OCI-M2 (cell line): ENCODE results near the gene KRTAP4-5.
"Not testable (repeated sequence)": the region's sequence is repeated elsewhere in the genome, so short reads cannot be mapped to it uniquely, and the experiment has no call there.

Experiments used
- DNase-seq: peaks from one replicate; lab custom pipeline; 2025; ENCODE audit not compliant: unreplicated experiment; lab: John Stamatoyannopoulos, UW

Gene KRTAP4-5

DNA sequence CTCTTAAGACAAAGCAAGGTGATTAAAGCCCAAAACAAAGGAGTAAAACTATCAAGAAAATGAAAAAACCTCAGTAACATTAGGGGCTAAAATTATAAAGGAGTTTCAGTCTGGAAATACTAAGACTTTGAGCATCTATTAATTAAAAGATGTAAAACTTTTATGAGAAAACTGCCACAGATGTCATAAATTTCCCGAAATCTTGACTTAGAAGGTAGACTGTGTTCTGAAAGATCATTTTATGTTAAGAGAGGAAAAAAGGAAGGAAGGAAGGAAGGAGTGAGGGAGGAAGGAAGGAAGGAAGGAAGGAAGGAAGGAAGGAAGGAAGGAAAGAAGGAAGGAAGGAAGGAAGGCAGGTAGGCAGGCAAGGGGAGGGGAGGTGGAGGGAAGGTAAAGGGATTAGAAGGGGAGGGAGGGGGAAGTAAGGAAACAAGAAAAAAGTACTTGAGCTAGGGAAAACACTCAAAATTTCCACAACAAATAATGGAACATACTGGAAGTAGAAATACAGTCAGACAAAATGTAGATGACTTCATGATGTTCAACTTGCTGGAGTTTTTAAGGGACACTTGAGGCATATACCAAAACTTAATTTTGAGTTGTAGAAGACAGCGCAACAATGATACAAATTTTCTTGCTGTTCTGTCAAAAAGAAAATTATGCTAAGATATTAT lies 2.0 kb downstream of the KRTAP4-5 start:
- DNase-seq: no peak

DNA sequence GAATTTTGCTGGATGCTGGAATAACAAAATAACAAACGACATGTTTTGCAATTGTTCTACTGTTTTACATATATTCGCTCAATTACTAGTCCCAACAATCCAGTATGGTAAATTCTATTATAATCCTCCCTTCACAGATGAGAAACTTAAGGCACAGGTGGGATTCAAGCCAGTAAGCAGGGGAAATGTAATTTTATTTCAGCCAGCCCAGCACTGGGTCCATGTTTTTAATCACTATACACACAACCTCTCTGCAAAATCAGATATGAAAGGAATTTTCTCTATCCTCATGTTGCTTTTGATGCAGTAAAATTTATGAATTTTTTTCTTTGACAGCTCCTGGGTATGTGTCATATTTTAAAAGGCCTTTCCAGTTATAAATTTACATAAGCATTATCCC lies 4.4 kb downstream of the KRTAP4-5 start:
- no peak for DNase-seq

DNA sequence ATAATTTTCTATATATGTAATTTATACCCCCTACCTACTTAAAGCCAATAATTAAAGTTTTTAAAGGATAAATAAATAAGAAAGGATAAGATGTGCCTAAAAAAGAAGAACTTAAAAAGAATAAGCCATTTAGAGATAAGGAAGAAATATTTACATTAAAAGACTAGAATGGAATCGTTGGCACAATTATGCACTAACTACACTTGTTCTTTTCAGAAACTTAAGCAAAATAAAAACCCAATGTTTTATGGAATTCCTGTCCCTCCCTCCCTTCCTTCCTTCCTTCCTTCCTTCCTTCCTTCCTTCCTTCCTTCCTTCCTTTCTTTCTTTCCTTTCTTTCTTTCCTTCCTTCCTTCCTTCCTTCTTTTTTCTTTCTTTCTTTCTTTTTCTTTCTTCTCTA lies 4.8 kb downstream of the KRTAP4-5 start:
- no peak for DNase-seq

DNA sequence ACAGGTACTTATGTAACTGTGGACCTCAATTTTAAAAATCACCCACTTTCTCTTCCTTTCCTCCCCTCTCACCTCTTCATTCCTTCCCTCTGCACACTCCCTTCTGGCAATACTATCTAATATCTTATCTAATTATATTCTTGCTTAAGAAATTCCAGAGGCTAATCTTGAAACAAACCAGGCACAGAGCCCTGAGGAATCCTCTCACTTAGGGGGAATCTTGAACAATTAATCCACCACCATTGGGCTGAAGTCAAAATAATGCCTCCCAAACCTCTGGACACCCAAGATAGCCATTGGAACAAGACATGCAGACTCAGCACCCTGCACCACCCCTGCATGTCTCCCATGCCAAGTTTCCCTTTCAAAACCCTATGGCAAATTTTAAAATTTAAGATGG lies 8.3 kb downstream of the KRTAP4-5 start:
- DNase-seq: no peak

DNA sequence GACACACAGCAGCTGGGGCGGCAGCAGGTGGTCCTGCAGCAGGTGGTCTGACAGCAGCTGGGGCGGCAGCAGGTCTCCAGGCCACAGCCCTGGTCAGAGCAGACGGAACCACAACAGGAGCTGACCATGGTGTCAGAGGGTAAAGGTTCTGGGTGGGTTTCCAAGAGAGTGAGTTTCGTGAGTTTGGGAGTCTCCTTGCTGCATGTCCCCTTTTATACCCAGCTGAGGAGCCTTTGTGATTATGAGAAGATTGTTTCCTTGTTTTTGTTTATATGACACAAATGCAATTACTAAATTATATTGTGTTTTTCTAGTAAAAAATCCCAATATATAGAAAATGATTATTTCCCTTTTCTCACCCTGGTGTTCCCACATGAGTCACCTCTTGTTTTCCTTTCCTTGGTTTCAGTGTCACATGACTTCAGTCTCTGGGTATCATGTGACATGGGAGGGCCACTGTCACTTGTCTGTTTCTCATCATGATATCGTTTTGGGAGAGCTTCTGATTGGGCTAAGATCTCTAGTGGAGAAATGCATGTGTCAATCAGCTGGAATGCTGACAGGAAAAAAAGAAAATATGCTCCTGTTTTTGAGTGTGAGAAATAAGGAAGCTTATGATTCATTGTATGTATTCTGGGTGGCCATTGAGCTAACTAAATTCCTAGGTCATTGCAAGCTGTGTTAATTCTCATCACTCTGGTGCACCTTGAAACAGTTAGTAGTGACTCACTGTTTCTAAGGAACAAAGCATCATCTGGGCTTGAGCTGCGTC lies 9.1 kb downstream of the KRTAP4-5 start, which contains the start of gene KRTAP4-6:
KRTAP4-6 (minus strand) TSS at position 185 of the 772 bp plus-strand sequence; CDS start at position 128, 57 bp downstream.
- no peak for DNase-seq

DNA sequence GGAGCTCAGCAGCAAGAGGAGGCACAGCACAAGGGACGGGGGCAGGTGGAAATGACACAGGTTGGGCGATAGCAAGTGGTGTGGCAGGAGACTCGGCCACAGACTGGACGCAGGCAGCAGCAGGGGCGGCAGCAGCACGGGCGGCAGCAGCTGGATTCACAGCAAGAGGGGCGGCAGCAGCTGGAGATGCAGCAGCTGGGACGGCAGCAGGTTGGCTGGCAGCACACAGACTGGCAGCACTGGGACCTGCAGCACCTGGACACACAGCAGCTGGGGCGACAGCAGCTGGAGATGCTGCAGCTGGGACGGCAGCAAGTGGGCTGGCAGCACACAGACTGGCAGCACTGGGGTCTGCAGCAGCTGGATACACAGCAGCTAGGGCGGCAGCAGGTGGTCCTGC lies 9.8 kb downstream of the KRTAP4-5 start:
- DNase-seq: not testable (repeated sequence)

DNA sequence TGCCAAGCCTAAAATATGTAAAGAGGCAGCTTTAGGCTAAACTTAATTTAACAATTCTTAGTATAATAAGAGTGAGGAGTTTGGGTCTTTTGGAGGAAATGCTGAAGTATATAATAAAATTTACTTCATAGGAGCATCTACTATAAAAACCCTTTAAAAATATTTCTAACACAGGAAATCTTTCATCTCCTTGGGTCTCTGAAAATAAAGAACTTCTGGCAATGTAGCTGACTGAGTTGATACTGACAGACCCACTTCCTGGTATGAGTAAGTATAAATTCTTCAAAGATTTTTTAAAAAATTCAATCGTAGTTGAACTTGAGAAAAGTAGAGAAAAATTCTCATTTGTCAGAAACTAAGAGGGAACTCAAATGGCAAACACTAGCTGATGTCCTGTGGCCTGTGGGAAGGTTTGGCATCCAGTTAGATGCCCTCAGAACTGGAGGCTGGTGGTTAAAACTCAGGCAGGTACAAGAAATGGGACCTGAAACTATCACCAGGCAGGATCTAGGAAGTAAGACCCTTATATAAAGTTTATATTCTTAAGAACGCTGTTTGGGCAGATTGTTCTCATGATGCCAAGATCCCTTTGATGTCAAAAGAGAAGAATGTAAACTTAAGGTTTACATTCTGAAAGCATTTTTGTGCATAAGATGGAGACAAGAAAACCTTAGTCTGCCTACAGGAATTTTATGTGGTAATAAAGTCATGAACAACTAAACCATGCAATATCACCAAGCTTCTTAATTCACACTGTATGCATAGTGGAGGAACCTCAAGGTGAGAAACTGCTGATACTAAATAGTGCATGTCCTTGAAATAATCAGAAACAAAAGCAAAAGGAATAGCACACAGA lies 15.5 kb downstream of the KRTAP4-5 start:
- no peak for DNase-seq

DNA sequence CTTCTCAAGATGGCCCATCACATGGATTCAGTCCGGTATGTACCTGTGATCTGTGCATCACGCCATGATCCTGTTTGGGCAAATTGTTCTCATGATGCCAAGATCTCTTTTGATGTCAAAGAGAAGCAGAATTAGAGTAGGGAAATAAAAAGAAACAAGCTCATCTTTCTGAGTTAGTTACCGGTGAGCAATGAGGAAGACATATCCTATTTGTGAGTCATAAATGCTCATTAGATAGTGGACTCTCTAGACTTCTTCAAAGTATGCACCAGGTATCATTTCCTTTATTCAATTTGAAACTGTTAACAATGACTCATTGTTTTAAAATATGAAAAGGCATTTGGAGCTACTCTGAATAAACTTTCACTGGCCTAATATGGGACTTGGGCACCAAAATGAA lies 17.6 kb downstream of the KRTAP4-5 start:
- DNase-seq: no peak

DNA sequence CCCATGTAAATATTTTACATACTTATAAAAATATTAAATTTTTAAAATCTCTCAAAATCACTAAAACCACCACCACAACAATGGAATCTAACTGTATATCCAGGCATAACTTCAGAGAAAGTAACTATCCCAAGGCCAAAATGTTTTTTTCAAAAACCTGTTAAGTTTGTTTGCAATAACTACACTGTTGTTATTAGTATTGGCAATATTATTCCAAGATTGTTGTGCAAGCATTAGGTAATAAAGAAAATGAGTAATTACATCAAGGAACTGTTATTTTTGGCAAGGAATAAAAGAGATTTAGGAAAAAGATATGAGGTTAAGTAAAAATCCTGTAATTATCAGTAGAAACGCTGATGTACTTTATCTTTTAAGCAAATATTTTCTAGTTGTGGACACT lies 22.3 kb downstream of the KRTAP4-5 start:
- DNase-seq: no peak

DNA sequence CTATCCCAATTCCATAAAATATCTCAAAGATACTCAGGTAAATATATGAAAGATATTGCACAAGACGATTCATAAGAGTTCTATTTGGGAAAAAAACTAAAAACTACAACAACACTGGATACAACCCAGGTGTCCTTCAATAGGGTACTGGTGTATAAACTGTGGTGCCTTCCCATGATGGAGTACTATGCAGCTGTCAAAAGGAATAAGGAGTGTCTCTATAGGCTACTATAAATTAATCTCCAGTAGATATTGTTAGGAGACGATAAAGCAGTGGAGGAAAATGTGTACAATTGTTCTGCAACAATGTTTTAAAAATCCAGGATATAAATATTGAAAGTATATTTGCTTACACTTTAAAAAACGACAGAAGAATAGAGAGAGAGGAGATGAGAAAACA lies 23.2 kb downstream of the KRTAP4-5 start:
- DNase-seq: no peak

DNA sequence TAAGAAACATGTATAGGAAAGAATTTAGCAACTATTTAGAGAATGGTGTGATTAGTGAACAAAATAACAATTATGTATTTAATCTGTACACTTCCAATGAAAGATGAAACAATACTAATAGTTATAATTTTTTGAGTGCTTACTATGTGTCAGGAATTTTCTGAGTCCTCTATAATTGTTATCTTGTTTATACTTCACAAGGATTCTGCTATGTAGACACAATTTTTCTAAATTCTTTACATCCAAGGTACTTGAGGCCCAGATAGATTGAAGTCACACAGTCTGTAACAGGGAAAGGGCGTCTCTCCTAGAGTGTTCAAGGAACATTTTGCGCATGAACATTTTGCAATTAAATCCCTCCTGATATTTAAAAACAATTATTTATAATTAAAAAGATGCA lies 24.6 kb downstream of the KRTAP4-5 start:
- no peak for DNase-seq

DNA sequence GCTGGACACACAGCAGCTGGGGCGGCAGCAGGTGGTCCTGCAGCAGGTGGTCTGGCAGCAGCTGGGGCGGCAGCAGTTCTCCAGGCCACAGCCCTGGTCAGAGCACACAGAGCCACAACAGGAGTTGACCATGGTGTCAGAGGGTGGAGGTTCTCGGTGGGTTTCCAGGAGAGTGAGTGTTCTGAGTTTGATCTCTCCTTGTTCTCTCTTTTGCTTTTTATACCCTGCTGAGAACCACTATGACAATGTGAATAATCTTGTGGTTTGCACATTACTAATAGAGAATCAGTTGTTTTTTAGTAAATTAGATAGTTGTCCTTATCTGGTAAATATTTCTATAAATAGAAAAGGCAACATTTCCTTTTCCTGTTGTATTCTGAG lies 25.6 kb downstream of the KRTAP4-5 start, which contains the start of gene KRTAP4-12:
KRTAP4-12 (minus strand) TSS at position 192 of the 381 bp plus-strand sequence; CDS start at position 132, 60 bp downstream.
- not testable (repeated sequence) for DNase-seq

DNA sequence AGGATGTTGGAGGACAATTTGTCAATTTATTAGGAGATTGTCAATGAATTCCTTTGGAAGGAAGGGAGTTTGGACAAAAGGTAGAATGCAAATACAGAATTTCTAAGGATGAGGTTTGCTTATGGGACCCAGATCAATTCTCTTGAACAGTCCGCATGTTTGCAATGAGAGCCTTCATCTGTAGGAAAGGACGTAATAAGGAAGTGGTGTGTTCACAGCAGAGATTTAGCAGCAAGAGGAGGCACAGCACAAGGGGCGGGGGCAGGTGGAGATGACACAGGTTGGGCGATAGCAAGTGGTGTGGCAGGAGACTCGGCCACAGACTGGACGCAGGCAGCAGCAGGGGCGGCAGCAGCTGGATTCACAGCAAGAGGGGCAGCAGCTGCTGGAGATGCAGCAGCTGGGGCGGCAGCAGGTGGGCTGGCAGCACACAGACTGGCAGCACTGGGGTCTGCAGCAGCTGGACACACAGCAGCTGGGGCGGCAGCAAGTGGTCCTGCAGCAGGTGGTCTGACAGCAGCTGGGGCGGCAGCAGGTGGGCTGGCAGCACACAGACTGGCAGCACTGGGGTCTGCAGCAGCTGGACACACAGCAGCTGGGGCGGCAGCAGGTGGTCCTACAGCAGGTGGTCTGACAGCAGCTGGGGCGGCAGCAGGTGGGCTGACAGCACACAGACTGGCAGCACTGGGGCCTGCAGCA lies 26.2 kb downstream of the KRTAP4-5 start:
- DNase-seq: not testable (repeated sequence)

DNA sequence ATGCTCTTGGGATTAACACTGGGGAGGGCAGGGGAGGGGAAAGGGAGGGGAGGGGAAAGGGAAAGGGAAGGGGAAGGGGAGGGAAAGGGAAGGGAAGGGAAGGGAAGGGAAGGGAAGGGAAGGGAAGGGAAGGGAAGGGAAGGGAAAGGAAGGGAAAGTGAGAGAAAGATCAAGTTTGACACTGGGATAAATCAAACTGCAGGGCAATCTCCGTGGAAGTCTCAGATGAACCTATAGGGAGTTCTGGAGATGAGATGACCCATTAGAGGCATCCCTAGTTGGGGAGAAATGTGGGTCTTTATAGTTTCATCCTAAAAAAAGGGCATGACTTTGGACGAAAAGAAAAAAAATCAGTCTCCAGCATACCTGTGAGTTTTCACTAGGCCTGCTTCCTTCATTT lies 27.9 kb downstream of the KRTAP4-5 start:
- DNase-seq: no peak

DNA sequence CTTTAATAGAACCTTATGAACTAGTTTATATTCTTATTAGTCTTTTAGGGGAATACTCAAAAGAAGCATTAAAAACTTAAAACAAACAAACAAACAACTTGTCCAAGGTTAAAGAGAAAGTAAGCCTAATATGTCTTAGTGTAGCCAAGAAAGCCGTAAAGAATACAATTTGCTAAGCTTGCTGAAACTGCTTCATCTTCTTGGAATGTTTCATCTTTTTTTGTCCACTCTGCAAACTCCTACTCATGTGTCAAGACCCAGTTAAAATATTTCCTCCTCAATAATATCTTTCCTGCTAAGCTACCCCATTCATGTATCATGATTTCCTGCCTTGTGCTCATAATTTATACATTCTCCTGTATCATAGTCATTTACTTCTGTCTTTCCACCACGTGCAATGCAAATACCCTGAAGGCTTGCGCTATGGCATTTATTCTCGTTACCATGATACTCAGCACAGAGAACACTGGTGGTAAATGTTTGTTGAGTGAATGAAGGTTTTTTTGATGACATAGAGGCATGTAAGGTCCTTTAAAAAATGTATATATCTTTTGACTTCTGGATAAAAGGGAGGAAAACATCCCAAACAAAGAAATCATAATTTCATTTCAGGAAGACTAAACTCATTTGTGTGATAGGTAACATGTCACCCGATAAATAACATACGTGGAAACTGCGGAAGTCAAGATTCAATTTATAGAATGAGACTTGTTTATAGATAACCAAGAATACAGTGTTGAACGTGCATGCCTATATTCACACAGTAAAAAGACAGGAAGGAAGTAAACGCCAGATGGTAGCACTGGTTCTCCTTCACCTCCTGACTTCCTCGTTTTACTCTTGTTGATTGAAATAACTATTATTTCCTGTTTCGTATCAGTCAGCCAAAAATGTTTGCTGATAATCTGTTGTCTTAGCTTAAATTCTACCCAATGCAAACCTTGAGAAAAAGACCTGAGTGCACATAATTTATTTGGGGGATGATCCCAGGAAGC lies 29.6 kb downstream of the KRTAP4-5 start:
- DNase-seq: not testable (repeated sequence)

DNA sequence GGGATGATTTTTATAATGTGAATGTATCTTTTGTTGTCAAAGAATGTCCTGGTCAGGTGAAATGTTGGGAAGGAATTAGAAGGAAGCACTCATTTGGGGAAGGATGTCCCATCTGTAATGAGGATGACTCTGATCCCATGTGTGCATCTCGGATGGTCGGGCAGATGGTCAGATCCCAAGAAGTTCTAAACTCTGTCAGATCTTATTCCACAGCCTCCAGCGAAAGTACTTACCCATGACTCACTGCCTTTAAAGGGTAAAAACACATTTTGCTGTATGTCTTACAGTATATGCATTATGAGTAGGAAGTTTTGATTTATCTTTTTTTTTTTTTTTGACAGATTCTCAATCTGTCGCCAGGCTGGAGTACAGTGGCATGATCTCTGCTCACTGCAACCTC lies 30.9 kb downstream of the KRTAP4-5 start:
- DNase-seq: no peak

DNA sequence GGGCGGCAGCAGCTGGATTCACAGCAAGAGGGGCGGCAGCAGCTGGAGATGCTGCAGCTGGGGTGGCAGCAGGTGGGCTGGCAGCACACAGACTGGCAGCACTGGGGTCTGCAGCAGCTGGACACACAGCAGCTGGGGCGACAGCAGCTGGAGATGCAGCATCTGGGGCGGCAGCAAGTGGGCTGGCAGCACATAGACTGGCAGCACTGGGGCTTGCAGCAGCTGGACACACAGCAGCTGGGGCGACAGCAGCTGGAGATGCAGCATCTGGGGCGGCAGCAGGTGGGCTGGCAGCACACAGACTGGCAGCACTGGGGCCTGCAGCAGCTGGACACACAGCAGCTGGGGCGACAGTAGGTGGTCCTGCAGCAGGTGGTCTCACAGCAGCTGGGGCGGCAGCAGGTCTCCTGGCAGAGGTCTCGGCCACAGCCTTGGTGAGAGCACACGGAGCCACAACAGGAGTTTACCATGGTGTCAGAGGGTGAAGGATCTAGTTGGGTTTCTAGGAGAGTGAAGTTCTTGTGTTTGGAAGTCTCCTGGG lies 31.7 kb downstream of the KRTAP4-5 start, which contains the start of gene KRTAP4-11:
KRTAP4-11 (minus strand) TSS at position 528 of the 541 bp plus-strand sequence; CDS start at position 470, 58 bp downstream.
- DNase-seq: not testable (repeated sequence)

DNA sequence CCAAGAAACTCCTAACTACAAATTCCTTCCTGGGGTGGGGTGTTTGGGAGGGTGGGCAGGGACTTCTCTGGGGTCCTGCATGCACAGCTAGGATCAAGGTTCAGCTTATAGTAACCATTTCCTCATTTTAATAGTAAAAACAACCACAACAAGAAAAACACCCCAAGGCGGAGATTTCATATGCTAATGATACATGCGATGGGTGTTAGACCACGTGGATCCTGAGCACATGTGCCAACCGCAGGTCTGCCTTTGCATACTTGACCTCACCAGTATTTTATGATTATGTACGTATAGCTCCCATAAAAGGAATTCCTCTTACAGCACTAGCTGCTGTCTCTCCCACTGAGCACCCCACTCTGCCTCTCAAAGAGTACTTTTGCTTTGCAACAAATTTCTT lies 33.3 kb downstream of the KRTAP4-5 start:
- DNase-seq: no peak
